Activated CD8-positive, alpha-beta T cell treated with anti-CD3 and anti-CD28 coated beads, Interleukin-2, amount 10 ng/mL, durations not matched to agents 7 days and 5 days (primary cell): ENCODE data around the gene PTRH1. TPM values are rescaled to one million over a fixed set of nuclear protein-coding genes. Genes with fewer than 3 reads are reported as not detected.
A peak's percentile ranks its signal among the peaks of the same experiment; 100 is the strongest.

Experiments used
- ATAC-seq: fragments of 150-1000 bp; cut with Tn5 transposase; one replicate; pipeline ENCODE4 v1.10.0; 2021; ENCODE audit warnings: moderate library complexity
- CTCF ChIA-PET: fragments of 350-600 bp; sonication (Branson Sonifier 250); formaldehyde crosslinking; loops from one replicate; lab custom pipeline; 2021; ENCODE audit warnings: antibody characterized with exemption; lab: Charles Lee
- POLR2A ChIA-PET: fragments of 350-600 bp; sonication (Branson Sonifier 250); formaldehyde crosslinking; loops from one replicate; lab custom pipeline; 2021; ENCODE audit warnings: antibody characterized with exemption; lab: Charles Lee
- DNase-seq: peaks from one replicate; pipeline ENCODE4 v3.0.0-alpha.2; 2020
- H3K27ac Mint-ChIP-seq: one replicate; pipeline ENCODE4 v1.8.0; 2021; ENCODE audit warnings: mild to moderate bottlenecking, mixed read lengths
- H3K27me3 Mint-ChIP-seq: one replicate; pipeline ENCODE4 v1.8.0; 2021; ENCODE audit warnings: low read depth, mixed read lengths
- H3K36me3 Mint-ChIP-seq: one replicate; pipeline ENCODE4 v1.8.0; 2021; ENCODE audit warnings: low read depth, mixed read lengths
- H3K4me1 Mint-ChIP-seq: one replicate; pipeline ENCODE4 v1.8.0; 2021; ENCODE audit warnings: low read depth, mixed read lengths
- H3K4me3 Mint-ChIP-seq: one replicate; pipeline ENCODE4 v1.8.0; 2021; ENCODE audit warnings: mild to moderate bottlenecking, mixed read lengths
- H3K9me3 Mint-ChIP-seq: one replicate; pipeline ENCODE4 v1.8.0; 2022; ENCODE audit warnings: mixed read lengths; ENCODE audit not compliant: insufficient read depth
- total RNA-seq, 2 experiments: library from RNA; stranded (reverse); gene quantifications; one replicate each; pipeline ENCODE4 v1.2.3, GENCODE V29; 2021

The PTRH1 gene
- total RNA-seq, 2 experiments from 2014 or later: 10.2 to 14.1 TPM

DNA sequence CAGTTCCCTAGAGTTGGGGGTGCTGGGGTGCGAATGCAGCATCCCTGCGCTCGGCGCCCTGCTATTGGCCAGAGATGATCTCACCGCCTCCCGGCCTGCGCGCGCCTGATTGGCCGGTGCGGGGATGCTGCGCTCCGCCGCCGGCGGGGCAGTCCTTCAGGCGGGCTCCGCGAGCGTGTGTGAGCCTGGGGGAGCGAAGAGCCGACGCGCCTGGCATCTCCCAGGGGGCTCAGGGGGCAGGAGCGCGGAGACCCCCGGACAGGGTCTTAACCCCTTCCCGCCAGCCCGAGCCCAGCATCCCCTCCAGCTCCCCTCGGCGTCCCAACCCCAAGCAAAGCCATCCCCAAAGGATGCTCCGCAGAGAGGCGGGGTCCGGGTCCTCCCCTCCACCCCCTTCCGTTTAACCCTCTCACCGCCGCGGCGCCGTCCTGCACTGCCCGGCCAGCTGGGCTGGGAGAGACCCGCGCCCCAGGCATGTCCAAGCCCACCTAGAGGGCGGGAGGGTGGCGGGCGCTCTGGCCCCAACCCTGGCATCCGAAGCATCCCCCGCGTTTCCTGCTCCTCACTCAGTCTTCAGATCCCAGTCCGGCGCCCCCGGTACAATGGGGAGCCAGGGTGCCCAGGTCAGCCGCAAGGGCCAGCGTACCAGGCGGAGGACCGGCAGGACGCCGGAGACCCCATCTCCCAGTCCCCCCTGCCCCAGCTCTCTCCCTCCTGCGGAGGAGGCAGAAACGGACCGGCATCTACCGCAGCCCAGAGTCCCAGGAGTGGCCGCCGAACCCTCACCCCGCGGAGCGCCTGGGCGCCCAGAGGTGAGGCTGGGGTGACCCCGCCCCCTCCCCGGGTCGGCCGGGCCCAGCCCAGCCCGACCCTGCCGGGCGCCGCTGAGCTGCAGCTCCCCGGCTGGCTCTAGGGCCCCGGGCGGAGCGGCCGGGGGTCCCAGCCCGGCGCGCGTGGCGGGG, 38.9 kb upstream of the PTRH1 start:
- ATAC-seq: no peak
- Mint-ChIP-seq H3K27ac (no peak overlapping the region), H3K9me3 (no peaks in the 10 kb centered on the region), H3K27me3 (no peaks in the 10 kb centered on the region), H3K4me1 (peaks cover 4% of the 10 kb centered on the region), H3K4me3 (no peak overlapping the region), H3K36me3 (peaks cover 43% of the 10 kb centered on the region)
- DNase-seq: no peak
- POLR2A ChIA-PET: no interaction called here
- CTCF ChIA-PET: no interaction called here

DNA sequence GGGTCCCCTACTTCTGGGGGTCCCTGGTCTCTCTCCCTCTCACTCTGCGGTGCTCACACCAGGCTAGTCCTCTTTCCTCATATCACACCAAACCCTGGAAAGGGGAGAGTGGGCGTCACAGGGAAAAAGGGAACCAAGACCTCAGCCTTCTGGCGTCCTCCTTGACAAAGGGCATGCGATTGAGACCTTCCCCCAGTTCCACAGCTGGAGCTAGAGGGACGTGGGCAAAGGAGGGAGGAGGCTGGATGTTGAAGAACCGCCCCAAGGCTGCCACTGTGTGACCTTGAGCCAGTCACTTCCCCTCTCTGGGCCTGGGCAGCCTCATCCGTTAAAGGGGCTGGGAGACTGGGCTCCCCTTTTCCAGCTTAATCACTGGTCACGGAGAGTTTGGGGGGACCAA, 38.2 kb upstream of the PTRH1 start:
- Mint-ChIP-seq H3K9me3 (no peaks in the 10 kb centered on the region), H3K4me3 (no peak overlapping the region), H3K36me3 (peaks cover 44% of the 10 kb centered on the region), H3K27me3 (no peaks in the 10 kb centered on the region), H3K4me1 (peaks cover 6% of the 10 kb centered on the region), H3K27ac (no peak overlapping the region)
- DNase-seq (no peak), ATAC-seq (no peak)
- ChIA-PET CTCF (interaction anchor here (1.1 kb wide), 1 partner anchor 19 kb away, joined by 3 read pairs; the partner anchor contains the start of gene TOR2A), POLR2A (no interaction called here)

DNA sequence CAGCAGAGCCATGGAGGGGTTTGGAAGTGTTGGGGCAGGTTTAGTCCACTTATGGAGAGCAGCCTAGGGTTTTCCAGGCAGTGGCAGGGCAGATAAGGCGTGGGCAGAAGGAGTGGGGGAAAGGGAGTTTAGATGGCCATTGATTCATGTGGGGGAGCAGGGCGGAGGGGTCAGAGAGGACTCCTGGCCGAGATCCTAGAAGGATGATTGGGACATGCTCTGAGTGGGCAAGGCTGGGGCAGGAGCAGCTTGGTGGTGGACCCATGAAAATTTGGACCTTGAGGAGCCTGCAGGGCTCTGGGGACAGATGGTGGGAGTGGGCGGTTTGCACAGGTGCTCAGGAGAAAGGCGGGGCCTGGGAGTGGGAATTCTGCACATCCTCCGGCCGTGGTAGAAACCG, 37.7 kb upstream of the PTRH1 start:
- Mint-ChIP-seq H3K36me3 (peaks cover 46% of the 10 kb centered on the region), H3K9me3 (no peaks in the 10 kb centered on the region), H3K4me3 (no peak overlapping the region), H3K27ac (peak overlapping the region; percentile 65), H3K27me3 (no peaks in the 10 kb centered on the region), H3K4me1 (peaks cover 9% of the 10 kb centered on the region)
- CTCF ChIA-PET: interaction anchor here (1.1 kb wide), 1 partner anchor 18 kb away, joined by 3 read pairs; the partner anchor contains the start of gene TOR2A
- DNase-seq: no peak
- ATAC-seq: no peak
- POLR2A ChIA-PET: interaction anchor here (0.6 kb wide), 1 partner anchor 17 kb away, joined by 3 read pairs; no protein-coding TSS in a partner anchor

DNA sequence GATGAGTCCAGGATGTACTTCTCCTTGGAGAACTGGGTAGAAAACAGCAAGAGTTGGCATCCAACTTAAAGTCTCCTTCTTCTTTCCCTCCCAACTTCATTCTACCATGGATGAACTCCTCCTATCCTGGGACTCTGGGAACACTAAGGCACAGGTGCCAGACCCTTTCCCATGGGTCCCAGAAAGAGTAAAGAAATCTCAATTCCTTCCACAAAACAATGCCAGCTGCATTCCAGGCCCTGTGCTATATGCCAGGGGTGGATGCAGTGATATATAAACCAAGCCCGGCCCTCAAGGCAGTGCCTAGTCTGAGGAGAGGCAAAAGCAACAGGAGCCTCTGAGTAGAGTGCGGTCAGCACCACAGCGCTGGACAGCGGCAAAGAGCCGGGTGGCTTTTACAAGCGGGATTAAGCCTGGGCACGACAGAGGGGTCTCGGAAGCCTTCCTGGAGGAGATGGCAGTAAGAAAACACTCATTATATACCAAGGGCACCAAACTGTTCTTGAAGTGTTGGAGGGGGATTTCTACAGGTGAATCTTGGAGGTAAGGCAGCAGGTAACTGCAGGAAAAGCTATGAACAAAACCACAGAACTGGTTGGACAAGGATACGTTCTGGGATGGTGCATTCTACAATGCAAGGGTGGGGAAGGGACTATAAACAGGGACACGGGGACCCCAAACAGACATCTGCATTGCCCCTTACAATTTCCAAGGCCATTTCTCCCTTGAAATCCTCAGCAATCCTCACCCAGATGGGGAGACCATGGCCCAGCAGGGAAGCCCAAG, 36.0 kb upstream of the PTRH1 start:
- Mint-ChIP-seq H3K4me3 (no peak overlapping the region), H3K27ac (no peak overlapping the region), H3K9me3 (no peaks in the 10 kb centered on the region), H3K27me3 (no peaks in the 10 kb centered on the region), H3K4me1 (peaks cover 24% of the 10 kb centered on the region), H3K36me3 (peaks cover 54% of the 10 kb centered on the region)
- DNase-seq: no peak
- no peak for ATAC-seq
- ChIA-PET CTCF (no interaction called here), POLR2A (no interaction called here)

DNA sequence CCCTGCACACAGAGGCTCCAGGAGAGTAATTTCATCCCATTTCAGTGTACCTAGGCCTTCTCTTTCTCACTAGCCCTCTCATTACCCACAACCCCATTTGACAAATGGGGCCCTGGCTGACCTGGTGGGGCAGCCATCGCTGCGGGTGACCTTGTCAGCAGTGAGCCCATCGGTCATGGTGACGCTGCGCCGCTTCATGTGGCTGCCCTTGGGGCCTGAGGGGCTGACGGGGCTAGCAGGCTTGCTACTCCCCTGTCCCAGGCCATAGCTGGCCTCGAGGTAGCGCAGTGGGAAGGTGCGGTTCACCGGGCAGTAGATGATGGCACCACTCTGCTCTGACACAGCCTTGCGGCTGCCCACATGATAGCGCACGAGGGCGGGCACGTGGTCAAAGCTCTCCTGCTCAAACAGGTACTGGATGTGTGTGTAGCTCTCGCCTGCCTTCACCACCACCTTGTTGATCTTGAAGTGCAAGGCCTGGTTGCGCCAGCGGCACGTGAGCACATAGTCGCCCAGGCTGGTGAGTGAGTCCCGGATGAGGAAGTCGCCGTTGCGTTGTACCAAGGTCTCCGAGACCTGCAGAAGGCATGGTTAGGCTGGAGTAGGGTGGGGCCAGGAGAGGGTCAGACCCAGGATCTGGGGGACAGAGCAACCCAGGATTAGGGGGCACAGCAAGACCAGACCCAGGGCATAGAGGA, 33.8 kb upstream of the PTRH1 start:
- Mint-ChIP-seq H3K36me3 (peaks cover 69% of the 10 kb centered on the region), H3K27ac (no peak overlapping the region), H3K4me3 (no peak overlapping the region), H3K27me3 (no peaks in the 10 kb centered on the region), H3K4me1 (peaks cover 24% of the 10 kb centered on the region), H3K9me3 (no peaks in the 10 kb centered on the region)
- ChIA-PET POLR2A (no interaction called here), CTCF (interaction anchor here (0.9 kb wide), 1 partner anchor 15 kb away, joined by 4 read pairs; the partner anchor contains the start of gene TOR2A)
- DNase-seq (no peak), ATAC-seq (no peak)

DNA sequence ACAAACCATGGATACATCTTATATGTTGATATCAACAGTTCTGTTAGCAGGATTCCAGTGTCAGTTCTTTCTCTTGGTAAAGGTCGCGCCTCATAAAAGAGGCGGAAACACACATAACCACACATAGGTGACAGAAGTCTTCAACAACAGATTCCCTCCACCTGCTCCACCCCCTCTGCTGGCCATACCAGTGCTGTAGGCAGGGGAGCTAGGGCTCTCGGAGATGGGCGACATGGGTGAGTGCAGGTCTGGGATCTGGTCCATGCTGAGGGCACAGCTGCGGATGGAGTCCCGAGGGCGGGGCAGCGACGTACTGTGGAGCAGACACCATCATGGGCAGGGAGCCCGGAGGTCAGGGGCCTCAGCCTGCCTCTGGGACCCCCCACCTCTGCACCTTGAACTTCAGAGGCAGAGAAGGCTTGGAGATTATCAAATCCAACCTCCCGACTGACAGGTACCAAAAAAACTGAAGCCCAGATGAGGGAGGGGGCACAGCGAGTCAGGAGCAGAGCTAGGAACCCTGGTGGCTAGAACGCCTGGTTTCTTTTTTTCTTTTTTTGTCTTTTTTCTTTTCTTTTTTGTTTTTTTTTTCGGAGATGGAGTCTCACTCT, 31.6 kb upstream of the PTRH1 start:
- ChIA-PET POLR2A (interaction anchor here (1.1 to 1.2 kb wide), 2 partner anchors 19 to 39 kb away, joined by 3 read pairs; no protein-coding TSS in a partner anchor), CTCF (interaction anchor here (0.7 to 1.5 kb wide), 4 partner anchors 12 to 174 kb away, joined by 3 to 5 read pairs (median 4); partner anchors contain the start of gene TOR2A)
- Mint-ChIP-seq H3K36me3 (peaks cover 73% of the 10 kb centered on the region), H3K27me3 (no peaks in the 10 kb centered on the region), H3K27ac (peak overlapping the region; percentile 76), H3K4me1 (peaks cover 21% of the 10 kb centered on the region), H3K9me3 (no peaks in the 10 kb centered on the region), H3K4me3 (peak overlapping the region; percentile 22)
- ATAC-seq (peak; percentile 83), DNase-seq (peak; percentile 62)

DNA sequence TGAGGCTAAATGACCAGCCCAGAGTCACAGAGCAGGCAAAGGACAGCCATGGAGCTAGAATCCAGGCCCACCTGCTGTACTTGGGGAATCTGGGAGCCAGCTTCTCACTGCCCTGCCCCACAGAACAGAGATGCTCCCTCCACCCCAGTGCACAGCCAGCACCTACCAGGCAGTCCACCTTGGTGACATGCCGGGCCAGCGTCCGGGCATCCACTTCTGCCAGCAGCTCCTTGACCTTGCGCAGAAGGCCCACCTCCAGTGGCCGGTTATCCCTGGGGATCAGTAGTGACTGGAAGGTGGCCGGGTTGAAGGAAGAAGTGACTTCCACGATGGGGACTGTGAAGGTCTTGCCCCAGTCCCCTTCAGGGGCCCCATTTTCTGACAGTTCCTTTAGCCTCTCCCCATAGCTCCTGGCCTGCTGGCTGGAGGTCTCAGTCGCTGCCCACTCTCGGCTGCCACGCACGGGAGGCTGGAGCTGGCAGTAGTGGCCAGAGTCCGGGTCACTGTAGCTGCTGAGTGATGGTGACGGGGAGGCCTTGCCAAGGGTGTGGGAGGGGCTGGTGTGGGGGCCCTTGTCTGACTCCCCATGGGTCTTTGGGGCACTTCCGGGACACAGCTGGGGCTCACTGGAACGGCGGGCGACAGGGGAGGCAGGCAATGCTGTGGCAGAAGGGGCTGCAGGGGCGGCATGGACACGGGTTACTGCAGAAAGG, 29.1 kb upstream of the PTRH1 start:
- no peak for ATAC-seq
- Mint-ChIP-seq H3K4me3 (no peak overlapping the region), H3K27me3 (no peaks in the 10 kb centered on the region), H3K4me1 (peaks cover 19% of the 10 kb centered on the region), H3K36me3 (peaks cover 67% of the 10 kb centered on the region), H3K9me3 (no peaks in the 10 kb centered on the region), H3K27ac (no peak overlapping the region)
- ChIA-PET CTCF (interaction anchor here (3.2 to 4.4 kb wide), 2 partner anchors 10 to 125 kb away, joined by 16 to 22 read pairs; partner anchors contain the start of gene TOR2A), POLR2A (interaction anchor here (1.0 to 2.5 kb wide), 6 partner anchors 9 to 171 kb away, joined by 3 to 12 read pairs (median 4); partner anchors contain the start of gene TOR2A)
- no peak for DNase-seq

DNA sequence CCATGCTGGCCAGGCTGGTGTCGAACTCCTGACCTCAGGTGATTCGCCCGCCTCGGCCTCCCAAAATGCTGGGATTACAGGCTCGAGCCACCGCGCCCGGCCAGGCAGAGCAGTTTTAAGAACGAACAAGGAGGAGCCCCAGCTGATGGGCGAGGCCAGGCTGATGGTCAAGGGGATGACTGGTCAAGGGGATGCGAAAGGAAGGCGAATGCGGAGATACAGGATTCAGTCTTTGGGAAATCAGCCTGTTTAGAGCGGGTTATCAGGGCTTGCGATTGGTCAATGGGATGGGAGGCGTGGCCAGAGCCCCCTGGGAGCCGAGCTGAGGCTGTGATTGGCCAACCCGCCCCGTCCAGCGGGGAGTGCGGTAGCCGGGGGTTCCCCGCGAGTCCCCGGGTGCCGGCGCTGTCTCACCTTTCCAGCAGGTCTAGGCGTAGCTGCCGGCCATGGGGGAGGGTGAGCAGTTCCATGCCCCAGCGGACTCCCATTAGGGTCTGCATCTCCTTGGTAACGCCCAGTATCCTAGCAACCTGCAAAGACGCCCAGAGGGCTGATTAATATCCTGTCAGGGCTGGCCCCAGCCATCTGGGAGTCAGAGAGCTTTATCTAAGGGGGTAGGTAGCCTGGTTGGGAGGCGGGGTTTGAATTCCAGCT, 27.1 kb upstream of the PTRH1 start:
- Mint-ChIP-seq H3K36me3 (peaks cover 63% of the 10 kb centered on the region), H3K4me1 (peaks cover 9% of the 10 kb centered on the region), H3K27me3 (no peaks in the 10 kb centered on the region), H3K9me3 (no peaks in the 10 kb centered on the region), H3K27ac (no peak overlapping the region), H3K4me3 (no peak overlapping the region)
- DNase-seq (no peak), ATAC-seq (no peak)
- ChIA-PET POLR2A (interaction anchor here (0.6 to 2.1 kb wide), 2 partner anchors 19 to 25 kb away, joined by 3 to 7 read pairs; no protein-coding TSS in a partner anchor), CTCF (interaction anchor here (3.2 to 4.4 kb wide), 2 partner anchors 8 to 127 kb away, joined by 16 to 22 read pairs; partner anchors contain the start of gene TOR2A)

DNA sequence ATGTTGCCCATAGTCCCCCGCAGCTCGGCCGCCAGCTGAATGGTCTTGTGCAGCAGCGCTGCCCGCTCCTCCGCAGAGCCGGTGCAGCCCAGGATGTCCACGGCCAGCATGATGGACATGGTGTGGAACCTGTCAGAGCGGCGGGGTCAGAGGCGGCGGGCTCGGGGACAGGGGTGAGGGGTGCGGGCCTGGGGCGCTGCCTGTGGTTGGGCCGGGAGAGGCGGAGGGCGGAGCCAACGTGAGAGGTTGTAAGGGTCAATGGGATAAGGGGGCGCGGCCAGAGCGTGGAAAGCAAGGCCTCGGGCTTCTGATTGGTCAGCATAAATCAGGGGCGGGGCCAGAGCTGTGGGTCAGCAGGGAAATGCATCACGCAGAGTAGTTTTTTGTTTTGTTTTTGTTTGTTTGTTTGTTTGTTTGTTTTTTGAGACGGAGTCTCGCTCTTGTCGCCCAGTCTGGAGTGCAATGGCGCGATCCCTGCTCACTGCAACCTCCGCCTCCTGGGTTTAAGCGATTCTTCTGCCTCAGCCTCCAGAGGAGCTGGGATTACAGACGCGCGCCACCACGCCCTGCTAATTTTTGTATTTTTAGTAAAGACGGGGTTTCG, 26.5 kb upstream of the PTRH1 start:
- DNase-seq (no peak), ATAC-seq (no peak)

More for the DNA sequence above, 26.5 kb upstream of the PTRH1 start:
- H3K27me3 Mint-ChIP-seq: no peaks in the 10 kb centered on the region
- no peak overlapping the region for H3K27ac Mint-ChIP-seq
- POLR2A ChIA-PET: interaction anchor here (0.8 kb wide), 1 partner anchor 29 kb away, joined by 3 read pairs; no protein-coding TSS in a partner anchor
- CTCF ChIA-PET: interaction anchor here (1.1 to 4.4 kb wide), 2 partner anchors 128 kb away, joined by 4 to 16 read pairs; no protein-coding TSS in a partner anchor
- H3K36me3 Mint-ChIP-seq: peaks cover 63% of the 10 kb centered on the region
- no peak overlapping the region for H3K4me3 Mint-ChIP-seq
- H3K4me1 Mint-ChIP-seq: peaks cover 3% of the 10 kb centered on the region
- no peaks in the 10 kb centered on the region for H3K9me3 Mint-ChIP-seq
